Thyroid gland (tissue), 4 donors: ENCODE data around the gene ITGAE.

Experiments used
- POLR2A ChIP-seq, 2 donors: fragments of 450-650 bp; IDR thresholded peaks; one replicate each; pipeline ENCODE4 v1.6.1; 2017; ENCODE audit warnings: antibody characterized with exemption in 2 of 2, mild to moderate bottlenecking in 2 of 2, moderate library complexity in 1 of 2
- TF ChIP-seq, protein P1 (sequence below), 6 experiments: fragments of 200-600 bp in 3 of 6; fragments of 450-650 bp in 3 of 6; sonication (generic) in 3 of 6; IDR thresholded peaks; one replicate each; pipeline ENCODE4 v1.5.1; 2016 to 2019; ENCODE audit warnings: antibody characterized with exemption in 6 of 6, mild to moderate bottlenecking in 2 of 6, inconsistent platforms in 1 of 6, moderate library complexity in 1 of 6

DNA sequence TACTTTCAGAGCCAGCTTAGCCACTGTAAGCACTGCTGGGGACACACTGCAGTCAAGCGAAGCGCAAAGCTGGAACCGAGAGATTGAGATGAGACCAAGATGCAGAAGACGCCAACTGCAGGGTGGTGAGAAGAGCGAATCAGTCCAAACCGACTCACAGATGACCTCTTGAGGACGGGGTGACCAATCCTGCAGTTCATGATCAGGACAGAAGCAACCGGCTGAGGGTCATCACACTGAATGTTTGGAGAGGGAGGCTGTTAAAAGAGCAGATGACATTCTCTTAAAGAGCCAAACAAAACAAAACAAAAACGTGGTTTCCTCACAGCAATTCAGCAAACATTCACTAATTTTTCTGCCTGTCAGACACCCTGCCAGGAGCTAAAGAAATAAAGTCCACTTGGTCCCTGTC, 68.8 kb downstream of the ITGAE start:
- TF ChIP-seq, protein P1, sequence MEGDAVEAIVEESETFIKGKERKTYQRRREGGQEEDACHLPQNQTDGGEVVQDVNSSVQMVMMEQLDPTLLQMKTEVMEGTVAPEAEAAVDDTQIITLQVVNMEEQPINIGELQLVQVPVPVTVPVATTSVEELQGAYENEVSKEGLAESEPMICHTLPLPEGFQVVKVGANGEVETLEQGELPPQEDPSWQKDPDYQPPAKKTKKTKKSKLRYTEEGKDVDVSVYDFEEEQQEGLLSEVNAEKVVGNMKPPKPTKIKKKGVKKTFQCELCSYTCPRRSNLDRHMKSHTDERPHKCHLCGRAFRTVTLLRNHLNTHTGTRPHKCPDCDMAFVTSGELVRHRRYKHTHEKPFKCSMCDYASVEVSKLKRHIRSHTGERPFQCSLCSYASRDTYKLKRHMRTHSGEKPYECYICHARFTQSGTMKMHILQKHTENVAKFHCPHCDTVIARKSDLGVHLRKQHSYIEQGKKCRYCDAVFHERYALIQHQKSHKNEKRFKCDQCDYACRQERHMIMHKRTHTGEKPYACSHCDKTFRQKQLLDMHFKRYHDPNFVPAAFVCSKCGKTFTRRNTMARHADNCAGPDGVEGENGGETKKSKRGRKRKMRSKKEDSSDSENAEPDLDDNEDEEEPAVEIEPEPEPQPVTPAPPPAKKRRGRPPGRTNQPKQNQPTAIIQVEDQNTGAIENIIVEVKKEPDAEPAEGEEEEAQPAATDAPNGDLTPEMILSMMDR (IDR thresholded peaks at IDR 0.05): no peak
- no peak for TF ChIP-seq POLR2A (IDR thresholded peaks at IDR 0.05)
